GM21576 (cell line): Measurements from ENCODE around the gene SNED1.

Source experiments
- ATAC-seq: cut with Tn5 transposase; IDR thresholded peaks from one replicate; pipeline ENCODE4 v1.9.1; 2021; ENCODE audit warnings: mild to moderate bottlenecking, moderate library complexity; ENCODE audit not compliant: unreplicated experiment

SNED1 gene

GRCh38 chr2:240959941-240960308 lies 38.5 kb upstream of the SNED1 start:
- ATAC-seq: no peak

GRCh38 chr2:240960309-240960970 lies 38.0 kb upstream of the SNED1 start:
- no peak for ATAC-seq

GRCh38 chr2:240960971-240961876 lies 37.2 kb upstream of the SNED1 start:
- ATAC-seq: no peak

- no peak for ATAC-seq
Observed at GRCh38 chr2:240961910-240962299, 36.5 kb upstream of the SNED1 start.

- no peak for ATAC-seq
Observed at GRCh38 chr2:240962300-240963064, 35.9 kb upstream of the SNED1 start.

- ATAC-seq: no peak
Observed at GRCh38 chr2:240963065-240963867, 35.2 kb upstream of the SNED1 start.

GRCh38 chr2:240963868-240964703 lies 34.3 kb upstream of the SNED1 start:
- ATAC-seq: no peak

GRCh38 chr2:240964704-240965295 lies 33.6 kb upstream of the SNED1 start:
- no peak for ATAC-seq

- ATAC-seq: no peak
Observed at GRCh38 chr2:240965296-240965904, 33.0 kb upstream of the SNED1 start.

- ATAC-seq: no peak
Observed at GRCh38 chr2:240965905-240966456, 32.4 kb upstream of the SNED1 start.

- ATAC-seq: no peak
Observed at GRCh38 chr2:240966457-240966905, 31.9 kb upstream of the SNED1 start.

GRCh38 chr2:240966906-240967680 lies 31.3 kb upstream of the SNED1 start:
- no peak for ATAC-seq

GRCh38 chr2:240967681-240968621 lies 30.5 kb upstream of the SNED1 start:
- ATAC-seq: no peak

- ATAC-seq: no peak
Observed at GRCh38 chr2:240968731-240969624, 29.4 kb upstream of the SNED1 start.

GRCh38 chr2:240970104-240970503 lies 28.3 kb upstream of the SNED1 start:
- ATAC-seq: no peak

GRCh38 chr2:240970816-240971215 lies 27.6 kb upstream of the SNED1 start:
- no peak for ATAC-seq
